ENCODE data around the gene RNF14.
"Not testable (repeated sequence)": the region's sequence is repeated elsewhere in the genome, so short reads cannot be mapped to it uniquely, and the experiment has no call there.

DNA sequence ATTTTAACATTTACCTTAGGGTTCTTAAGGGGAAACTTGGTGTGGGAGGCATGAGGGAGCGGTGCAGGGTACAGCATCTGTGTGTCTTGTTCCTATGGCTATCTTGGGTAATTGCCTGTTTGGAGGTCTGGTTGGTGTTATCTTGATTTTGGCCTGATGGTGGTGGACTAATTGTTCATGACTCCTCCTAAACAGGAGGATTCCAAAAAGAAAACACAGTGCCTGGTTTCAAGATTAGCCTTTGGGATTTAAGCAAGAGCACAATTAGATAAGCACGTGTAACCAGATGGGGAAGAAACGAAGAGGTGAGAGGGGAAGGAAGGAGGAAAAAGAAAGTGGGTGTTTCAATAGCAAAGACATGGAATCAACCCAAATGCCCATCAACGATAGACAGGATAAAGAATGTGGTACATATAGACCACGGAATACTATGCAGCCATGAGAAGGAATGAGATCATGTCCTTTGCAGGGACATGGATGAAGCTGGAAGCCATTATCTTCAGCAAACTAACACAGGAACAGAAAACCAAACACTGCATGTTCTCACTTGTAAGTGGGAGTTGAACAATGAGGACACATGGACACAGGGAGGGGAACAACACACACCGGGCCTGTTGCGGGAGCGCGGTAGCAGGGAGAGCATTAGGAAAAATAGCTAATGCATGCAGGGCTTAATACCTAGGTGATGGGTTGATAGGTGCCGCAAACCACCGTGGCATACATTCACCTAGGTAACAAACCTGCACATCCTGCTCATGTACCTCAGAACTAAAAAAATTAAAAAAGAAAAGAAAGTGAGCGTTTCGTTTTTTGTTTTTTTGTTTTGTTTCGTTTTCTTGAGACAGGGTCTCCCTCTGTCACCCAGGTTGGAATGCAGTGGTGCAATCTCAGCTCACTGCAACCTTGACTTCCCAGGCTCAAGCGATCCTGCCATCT, 65.0 kb downstream of the RNF14 start:
- TF ChIP-seq, protein P1, sequence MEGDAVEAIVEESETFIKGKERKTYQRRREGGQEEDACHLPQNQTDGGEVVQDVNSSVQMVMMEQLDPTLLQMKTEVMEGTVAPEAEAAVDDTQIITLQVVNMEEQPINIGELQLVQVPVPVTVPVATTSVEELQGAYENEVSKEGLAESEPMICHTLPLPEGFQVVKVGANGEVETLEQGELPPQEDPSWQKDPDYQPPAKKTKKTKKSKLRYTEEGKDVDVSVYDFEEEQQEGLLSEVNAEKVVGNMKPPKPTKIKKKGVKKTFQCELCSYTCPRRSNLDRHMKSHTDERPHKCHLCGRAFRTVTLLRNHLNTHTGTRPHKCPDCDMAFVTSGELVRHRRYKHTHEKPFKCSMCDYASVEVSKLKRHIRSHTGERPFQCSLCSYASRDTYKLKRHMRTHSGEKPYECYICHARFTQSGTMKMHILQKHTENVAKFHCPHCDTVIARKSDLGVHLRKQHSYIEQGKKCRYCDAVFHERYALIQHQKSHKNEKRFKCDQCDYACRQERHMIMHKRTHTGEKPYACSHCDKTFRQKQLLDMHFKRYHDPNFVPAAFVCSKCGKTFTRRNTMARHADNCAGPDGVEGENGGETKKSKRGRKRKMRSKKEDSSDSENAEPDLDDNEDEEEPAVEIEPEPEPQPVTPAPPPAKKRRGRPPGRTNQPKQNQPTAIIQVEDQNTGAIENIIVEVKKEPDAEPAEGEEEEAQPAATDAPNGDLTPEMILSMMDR (IDR thresholded peaks at IDR 0.05), result not testable (repeated sequence)
- TF ChIP-seq, protein P2, sequence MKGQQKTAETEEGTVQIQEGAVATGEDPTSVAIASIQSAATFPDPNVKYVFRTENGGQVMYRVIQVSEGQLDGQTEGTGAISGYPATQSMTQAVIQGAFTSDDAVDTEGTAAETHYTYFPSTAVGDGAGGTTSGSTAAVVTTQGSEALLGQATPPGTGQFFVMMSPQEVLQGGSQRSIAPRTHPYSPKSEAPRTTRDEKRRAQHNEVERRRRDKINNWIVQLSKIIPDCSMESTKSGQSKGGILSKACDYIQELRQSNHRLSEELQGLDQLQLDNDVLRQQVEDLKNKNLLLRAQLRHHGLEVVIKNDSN (CRISPR knock-in tag; IDR thresholded peaks at IDR 0.05), result not testable (repeated sequence)
- TF ChIP-seq MYBL2, ZNF232 (CRISPR knock-in tag; IDR thresholded peaks at IDR 0.05): not testable (repeated sequence)
